Islet precursor cell (in vitro differentiated cells): ENCODE results near the gene EEF2K.
"Not testable (repeated sequence)": the region's sequence is repeated elsewhere in the genome, so short reads cannot be mapped to it uniquely, and the experiment has no call there.

Experiments used
- DNase-seq: peaks from one replicate; pipeline ENCODE4 v3.0.0-alpha.2; 2018

Gene EEF2K

GRCh38 chr16:22297871-22298733, 92.0 kb downstream of the EEF2K start:
- DNase-seq, result peak; percentile 87

DNA sequence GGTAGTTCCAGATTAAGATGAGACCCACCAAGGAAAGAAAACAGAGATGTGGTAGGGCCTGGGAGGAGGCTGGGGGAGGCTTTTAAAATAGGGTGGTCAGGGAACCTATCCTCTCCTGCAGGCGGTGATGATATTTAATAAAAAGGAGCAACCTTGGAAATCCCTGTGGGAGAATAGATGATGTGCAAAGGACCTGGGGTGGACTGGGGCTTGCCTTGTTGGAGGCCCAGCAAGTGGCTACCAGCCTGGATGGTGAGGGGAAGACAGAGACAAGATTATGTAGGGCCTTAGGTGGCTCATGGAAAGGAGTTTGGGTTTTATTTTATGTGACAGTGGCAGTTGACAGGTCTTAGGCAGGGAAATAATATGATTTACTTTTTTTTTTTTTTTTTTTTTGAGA, 93.0 kb downstream of the EEF2K start:
- DNase-seq, result no peak

GRCh38 chr16:22300427-22301071, 94.5 kb downstream of the EEF2K start:
- peak; percentile 81 for DNase-seq

DNA sequence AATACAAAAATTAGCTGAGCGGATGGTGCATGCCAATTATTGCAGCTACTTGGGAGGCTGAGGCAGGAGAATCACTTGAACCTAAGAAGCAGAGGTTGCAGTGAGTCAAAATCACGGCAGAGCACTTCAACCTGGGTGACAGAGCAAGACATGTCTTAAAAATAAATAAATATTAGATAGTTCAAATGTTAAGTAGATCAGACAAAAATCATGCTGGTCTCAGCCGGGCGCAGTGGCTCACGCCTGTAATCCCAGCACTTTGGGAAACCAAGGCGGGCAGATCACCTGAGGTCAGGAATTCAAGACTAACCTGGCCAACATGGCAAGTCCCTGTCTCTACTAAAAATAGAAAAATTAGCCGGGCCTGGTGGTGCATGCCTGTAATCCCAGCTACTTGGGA, 95.3 kb downstream of the EEF2K start:
- DNase-seq, result not testable (repeated sequence)

- no peak for DNase-seq
Measured at GRCh38 chr16:22302776-22303363, 96.8 kb downstream of the EEF2K start.

DNA sequence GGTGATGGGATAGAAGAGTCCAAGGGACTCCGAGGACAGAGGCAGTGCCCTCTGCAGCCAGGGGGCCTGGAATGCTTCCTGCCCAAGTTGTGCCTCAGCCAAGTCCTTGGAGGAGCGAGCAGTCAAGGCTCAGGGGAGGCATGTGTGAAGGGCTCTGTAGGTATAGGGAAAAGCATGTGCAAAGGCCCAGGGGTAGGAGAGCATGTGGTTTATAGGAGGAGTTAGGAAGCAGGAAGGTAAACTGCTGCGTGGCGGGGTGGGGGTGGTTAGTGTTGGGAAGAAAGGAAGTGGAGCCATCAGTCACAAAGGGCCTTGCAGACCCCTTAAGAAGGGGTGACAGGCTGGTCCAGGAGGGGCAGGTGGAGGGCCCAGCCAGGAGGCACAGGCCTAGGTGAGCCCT, 98.3 kb downstream of the EEF2K start:
- DNase-seq, result no peak

- DNase-seq, result no peak
Measured at GRCh38 chr16:22306788-22307187, 100.7 kb downstream of the EEF2K start.

- DNase-seq, result no peak
Measured at GRCh38 chr16:22307838-22308237, 101.8 kb downstream of the EEF2K start.

GRCh38 chr16:22308824-22309520, 102.9 kb downstream of the EEF2K start:
- no peak for DNase-seq

DNA sequence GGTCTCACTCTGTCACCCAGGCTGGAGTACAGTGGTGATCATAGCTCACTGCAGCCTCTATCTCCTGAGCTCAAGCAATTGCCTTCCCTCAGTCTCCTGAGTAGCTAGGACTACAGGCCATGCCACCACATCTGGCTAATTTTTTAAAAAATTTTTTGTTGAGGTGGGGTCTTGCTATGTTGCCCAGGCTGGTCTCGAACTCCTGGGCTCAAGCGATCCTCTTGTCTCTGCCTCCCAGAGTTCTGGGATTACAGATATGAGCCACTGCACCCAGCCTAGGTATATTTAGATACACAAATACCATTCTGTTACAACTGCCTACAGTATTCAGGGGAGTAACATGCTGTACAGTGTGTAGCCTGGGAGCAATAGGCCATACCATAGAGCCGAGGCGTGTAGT, 105.4 kb downstream of the EEF2K start:
- DNase-seq, result no peak

GRCh38 chr16:22312897-22313781, 107.1 kb downstream of the EEF2K start:
- peak; percentile 41 for DNase-seq

- peak; percentile 50 for DNase-seq
Measured at GRCh38 chr16:22313876-22314470, 107.9 kb downstream of the EEF2K start.

- peak; percentile 54 for DNase-seq
Measured at GRCh38 chr16:22314661-22315626, 108.9 kb downstream of the EEF2K start.

DNA sequence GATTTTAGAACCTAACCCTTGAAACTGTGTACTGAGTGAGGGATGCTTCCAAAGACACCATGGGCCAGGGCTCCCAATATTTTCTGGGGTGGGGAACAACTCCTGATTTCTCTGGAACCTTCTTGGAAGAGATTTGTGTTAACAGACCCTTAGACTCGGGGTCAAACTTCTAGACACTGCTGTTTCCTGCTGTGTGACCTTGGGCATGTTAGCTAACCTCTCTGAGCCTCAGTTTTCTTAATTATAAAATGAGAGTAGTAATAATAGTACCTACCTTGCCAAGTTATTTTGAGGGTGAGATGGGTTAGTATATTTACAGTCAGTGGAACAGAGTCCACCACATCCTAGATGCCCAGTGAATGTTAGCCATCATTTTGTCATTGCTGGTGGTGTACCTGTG, 109.9 kb downstream of the EEF2K start:
- peak; percentile 16 for DNase-seq

DNA sequence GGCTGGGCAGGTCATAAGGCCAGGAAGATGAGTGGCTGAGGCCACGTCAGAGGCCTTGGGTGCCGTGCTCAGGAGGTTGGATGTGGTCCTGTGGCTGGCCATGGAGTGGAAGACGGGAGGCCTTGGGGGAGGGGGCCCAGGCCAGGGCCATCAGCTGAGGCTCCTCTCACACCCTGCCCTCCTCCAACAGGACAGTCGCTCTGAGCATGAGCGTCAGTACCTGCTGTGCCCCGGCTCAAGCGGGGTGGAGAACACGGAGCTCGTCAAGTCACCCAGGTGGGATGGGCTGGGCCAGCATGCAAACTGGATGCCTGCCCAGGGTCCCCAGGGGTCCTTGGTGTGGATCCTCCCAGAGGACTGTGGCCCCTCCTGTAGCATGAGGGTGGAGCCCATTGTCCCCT, 110.3 kb downstream of the EEF2K start:
- peak; percentile 49 for DNase-seq

- peak; percentile 43 for DNase-seq
Measured at GRCh38 chr16:22317001-22317530, 111.0 kb downstream of the EEF2K start.

GRCh38 chr16:22317625-22318024, 111.5 kb downstream of the EEF2K start:
- peak; percentile 26 for DNase-seq

GRCh38 chr16:22318690-22319358, 112.7 kb downstream of the EEF2K start:
- DNase-seq, result peak; percentile 69

DNA sequence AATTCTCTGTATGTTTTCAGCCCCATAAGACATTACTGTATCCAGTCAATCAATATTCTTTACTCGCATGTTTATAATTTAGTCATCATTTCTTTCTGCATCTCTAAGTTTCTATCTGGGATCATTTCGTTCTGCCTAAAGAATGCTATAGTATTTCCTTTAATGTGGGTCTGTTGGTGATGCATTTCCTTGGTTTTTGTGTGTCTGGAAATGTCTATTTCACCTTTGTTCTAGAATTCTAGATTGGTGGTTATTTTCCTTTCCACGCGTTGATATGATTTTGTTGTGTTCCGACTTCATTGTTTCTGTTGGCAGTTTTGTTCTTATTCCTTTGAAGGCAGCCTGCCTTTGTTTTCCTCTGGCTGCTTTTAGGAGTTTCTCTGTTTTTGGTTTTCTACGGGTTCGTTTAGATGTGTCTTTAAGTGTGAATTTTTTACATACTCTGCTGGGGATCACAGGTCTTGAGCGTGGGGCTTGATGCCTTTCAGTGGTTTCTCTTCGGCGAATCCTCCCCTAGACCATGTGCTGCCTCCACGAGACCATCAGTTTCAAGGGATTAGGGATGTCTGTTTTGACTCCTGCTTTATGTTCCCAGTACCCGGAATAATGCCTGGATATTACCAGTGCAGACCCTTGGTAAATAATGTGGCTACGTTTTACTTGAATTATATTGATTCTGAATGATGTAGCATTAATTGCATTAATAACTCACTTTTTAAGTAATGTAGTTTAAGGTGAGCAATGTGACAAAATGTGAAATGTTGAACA, 114.7 kb downstream of the EEF2K start:
- no peak for DNase-seq
